ENCODE data around the gene SOSTDC1. TPM values are rescaled to one million over a fixed set of nuclear protein-coding genes. Genes with fewer than 3 reads are reported as not detected.
"Not testable (repeated sequence)": the region's sequence is repeated elsewhere in the genome, so short reads cannot be mapped to it uniquely, and the experiment has no call there.

Gene SOSTDC1
- total RNA-seq (10 to 100 TPM in 2 of 4 donors, 1 to 10 TPM in 2; 4.3 to 17.2 (median 9.3) TPM), polyA plus RNA-seq (9.5 TPM)
- long read RNA-seq, donor 1, transcript SOSTDC1-201 (2 exons, 1,869 nt) = major isoform, 8 of 9 reads
- long read RNA-seq, donor 1, partial matches to known transcripts = 0 of 9 reads
- long read RNA-seq, donor 1, other reads (novel, unspliced or antisense) = 1 of 9 reads
- long read RNA-seq, donor 2, transcript SOSTDC1-201 (2 exons, 1,869 nt) = major isoform, 9 of 9 reads
- long read RNA-seq, donor 2, partial matches to known transcripts = 0 of 9 reads
- long read RNA-seq, donor 2, other reads (novel, unspliced or antisense) = 0 of 9 reads
- long read RNA-seq, donor 3, transcript SOSTDC1-201 (2 exons, 1,869 nt) = major isoform, 12 of 14 reads
- long read RNA-seq, donor 3, partial matches to known transcripts = 0 of 14 reads
- long read RNA-seq, donor 3, other reads (novel, unspliced or antisense) = 2 of 14 reads
- long read RNA-seq, donor 4, partial matches to known transcripts = 0 of 4 reads
- long read RNA-seq, donor 4, other reads (novel, unspliced or antisense) = 1 of 4 reads

DNA sequence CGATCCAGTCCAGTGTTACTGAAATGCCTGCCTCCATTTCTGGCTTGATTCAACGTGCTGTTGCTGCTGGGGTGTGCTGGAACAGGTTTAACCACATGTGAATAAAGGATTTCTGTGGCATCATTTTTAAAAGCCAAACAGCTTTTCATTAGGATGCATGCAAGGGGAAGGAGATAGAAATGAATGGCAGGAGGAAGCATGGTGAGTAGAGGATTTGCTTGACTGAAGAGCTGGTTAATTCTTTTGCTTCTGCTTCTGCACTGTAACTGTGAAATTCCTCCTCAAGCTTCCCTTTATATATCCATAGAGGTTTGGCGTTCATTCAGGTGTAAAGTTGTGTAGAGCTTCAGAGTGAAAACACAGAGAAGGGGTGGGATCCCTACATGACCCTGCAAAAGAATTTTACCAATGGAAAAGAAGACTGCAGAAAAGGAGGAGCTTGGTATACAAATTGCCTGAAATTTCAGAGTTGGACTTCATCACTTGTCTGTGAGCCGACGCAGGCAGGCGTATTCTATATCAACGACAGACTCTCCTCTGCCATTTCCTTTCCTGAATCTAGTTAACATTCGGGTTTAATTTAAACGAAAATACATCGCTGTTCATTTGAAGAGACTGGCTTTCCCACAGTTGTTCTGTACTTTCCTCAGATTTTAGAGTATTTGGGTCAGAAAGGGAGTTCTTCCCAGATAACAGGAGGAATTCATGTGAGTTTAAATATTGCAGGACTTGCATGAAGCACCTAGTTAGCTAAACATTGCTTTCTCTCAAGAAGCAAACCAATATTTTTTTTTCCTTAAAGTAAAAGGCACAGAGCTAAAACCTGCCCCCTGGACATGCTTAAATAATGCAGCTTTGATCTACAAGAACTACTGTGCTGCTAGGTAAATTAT lies at the start of gene SOSTDC1:
TSS of gene SOSTDC1 (minus strand) at position 270 of the 893 bp plus-strand sequence. CDS start at position 200, 70 bp downstream.
- WGBS = 8% methylated on average over 10 of the region's 10 CpGs
- peak; percentile 51 to 79 for ATAC-seq
- intact Hi-C loops (cut with DNase I) = no loop called here
- no peaks in the 10 kb centered on the region for H3K4me1 ChIP-seq (ENCODE audit: control insufficient read depth, insufficient read depth, low read length)
- DNase-seq = no peak
- H3K27me3 ChIP-seq (ENCODE audit: control insufficient read depth, insufficient read depth) = no peaks in the 10 kb centered on the region
- peak within 1 kb of the TSS; percentile 65 for H3K4me3 ChIP-seq (ENCODE audit: low read length)
- H3K9me3 ChIP-seq (ENCODE audit: control insufficient read depth, low read length) = no peaks in the 10 kb centered on the region
- H3K27ac ChIP-seq (ENCODE audit: low read length) = no peak within 1 kb of the TSS

DNA sequence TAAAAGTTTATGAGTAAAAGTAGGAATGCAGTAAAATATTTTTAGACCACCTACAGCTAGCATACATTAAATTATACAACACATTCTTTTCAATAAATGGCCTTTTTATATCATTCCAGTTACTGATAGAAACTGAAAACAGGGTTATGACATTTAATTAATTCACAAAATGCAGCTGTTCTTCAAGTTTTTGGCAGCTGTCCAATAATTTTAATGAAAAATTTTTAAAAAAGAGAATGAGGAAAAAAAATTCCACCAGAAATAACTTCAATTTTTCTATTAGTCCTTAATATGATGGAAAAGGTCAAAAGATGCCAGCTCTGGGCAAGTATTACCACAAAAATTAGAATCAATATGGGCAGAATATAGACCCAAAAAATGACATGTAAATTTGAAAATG lies 49.2 kb upstream of the SOSTDC1 start:
- intact Hi-C loops (cut with DNase I) = no loop called here

GRCh38 chr7:16514271-16514670 lies 48.7 kb upstream of the SOSTDC1 start:
- ATAC-seq (no peak), DNase-seq (no peak)
- Histone ChIP-seq H3K4me3 (ENCODE audit: low read length) (no peak overlapping the region), H3K27ac (ENCODE audit: low read length) (no peak overlapping the region), H3K27me3 (ENCODE audit: control insufficient read depth, insufficient read depth) (no peaks in the 10 kb centered on the region), H3K9me3 (ENCODE audit: control insufficient read depth, low read length) (no peaks in the 10 kb centered on the region), H3K4me1 (ENCODE audit: control insufficient read depth, insufficient read depth, low read length) (no peaks in the 10 kb centered on the region)
- intact Hi-C loops (cut with DNase I) = no loop called here
- 54% methylated on average over 1 of the region's 1 CpG for WGBS

More for the DNA sequence above, 49.2 kb upstream of the SOSTDC1 start:
- DNase-seq (no peak), ATAC-seq (no peak)
- Histone ChIP-seq H3K4me3 (ENCODE audit: low read length) (no peak overlapping the region), H3K9me3 (ENCODE audit: control insufficient read depth, low read length) (no peaks in the 10 kb centered on the region), H3K4me1 (ENCODE audit: control insufficient read depth, insufficient read depth, low read length) (no peaks in the 10 kb centered on the region), H3K27ac (ENCODE audit: low read length) (no peak overlapping the region), H3K27me3 (ENCODE audit: control insufficient read depth, insufficient read depth) (no peaks in the 10 kb centered on the region)

- no peaks in the 10 kb centered on the region for H3K4me1 ChIP-seq (ENCODE audit: control insufficient read depth, insufficient read depth, low read length)
- ATAC-seq (no peak), DNase-seq (no peak)
- no peaks in the 10 kb centered on the region for H3K27me3 ChIP-seq (ENCODE audit: control insufficient read depth, insufficient read depth)
- no peak overlapping the region for H3K4me3 ChIP-seq (ENCODE audit: low read length)
- 88% methylated on average over 7 of the region's 7 CpGs for WGBS
- H3K9me3 ChIP-seq (ENCODE audit: control insufficient read depth, low read length) = no peaks in the 10 kb centered on the region
- intact Hi-C loops (cut with DNase I) = no loop called here
- no peak overlapping the region for H3K27ac ChIP-seq (ENCODE audit: low read length)
Observed at GRCh38 chr7:16512097-16512496, 46.6 kb upstream of the SOSTDC1 start.

- DNase-seq = no peak
- H3K27me3 ChIP-seq (ENCODE audit: control insufficient read depth, insufficient read depth) = no peaks in the 10 kb centered on the region
- no peak overlapping the region for H3K4me3 ChIP-seq (ENCODE audit: low read length)
- 93% methylated on average over 5 of the region's 5 CpGs for WGBS
- no peaks in the 10 kb centered on the region for H3K4me1 ChIP-seq (ENCODE audit: control insufficient read depth, insufficient read depth, low read length)
- H3K27ac ChIP-seq (ENCODE audit: low read length) = no peak overlapping the region
- intact Hi-C loops (cut with DNase I) = no loop called here
- H3K9me3 ChIP-seq (ENCODE audit: control insufficient read depth, low read length) = no peaks in the 10 kb centered on the region
- ATAC-seq = no peak
Observed at GRCh38 chr7:16511314-16511713, 45.8 kb upstream of the SOSTDC1 start.

DNA sequence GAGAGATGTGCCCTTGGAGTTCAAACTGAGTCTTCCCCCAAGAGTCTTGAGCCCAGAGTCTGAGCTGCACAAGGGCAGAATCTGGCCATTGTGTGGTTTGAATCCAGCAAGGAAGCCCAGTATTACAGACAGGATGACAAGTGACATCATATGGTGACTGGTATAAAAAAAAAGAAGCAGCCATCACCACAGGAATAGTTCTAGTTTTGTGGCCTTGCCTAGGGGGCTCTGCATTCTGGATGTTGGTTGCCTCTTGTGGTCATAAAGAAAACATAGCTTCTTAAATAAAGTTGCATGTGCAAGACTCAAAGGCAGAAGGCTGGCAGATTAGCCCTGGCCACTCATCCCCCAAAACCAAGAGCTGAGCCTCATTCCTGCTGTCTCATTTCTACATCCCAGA lies 44.3 kb upstream of the SOSTDC1 start:
- intact Hi-C loops (cut with DNase I) = no loop called here
- ATAC-seq = no peak
- Histone ChIP-seq H3K4me1 (ENCODE audit: control insufficient read depth, insufficient read depth, low read length) (no peaks in the 10 kb centered on the region), H3K27ac (ENCODE audit: low read length) (no peak overlapping the region), H3K27me3 (ENCODE audit: control insufficient read depth, insufficient read depth) (no peaks in the 10 kb centered on the region), H3K4me3 (ENCODE audit: low read length) (no peak overlapping the region), H3K9me3 (ENCODE audit: control insufficient read depth, low read length) (no peaks in the 10 kb centered on the region)
- no peak for DNase-seq

DNA sequence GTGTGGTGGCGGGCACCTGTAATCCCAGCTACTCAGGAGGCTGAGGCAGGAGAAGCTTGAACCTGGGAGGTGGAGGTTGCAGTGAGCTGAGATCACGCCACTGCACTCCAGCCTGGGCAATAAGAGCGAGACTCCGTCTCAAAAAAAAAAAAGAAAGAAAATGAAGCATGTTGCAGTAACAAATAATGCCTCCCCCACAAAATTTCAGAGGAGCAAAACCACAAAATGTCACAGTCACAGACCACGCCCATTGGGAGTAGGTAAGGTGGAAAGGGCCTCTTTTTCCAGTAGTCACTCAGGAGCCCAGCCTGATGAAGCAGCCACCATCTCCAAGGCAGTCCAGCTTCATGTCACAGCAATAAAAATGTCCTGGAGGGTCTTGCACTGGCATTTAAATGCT lies 40.9 kb upstream of the SOSTDC1 start:
- H3K27me3 ChIP-seq (ENCODE audit: control insufficient read depth, insufficient read depth); ATAC-seq; H3K27ac ChIP-seq (ENCODE audit: low read length); H3K4me3 ChIP-seq (ENCODE audit: low read length); H3K9me3 ChIP-seq (ENCODE audit: control insufficient read depth, low read length); intact Hi-C loops (cut with DNase I); DNase-seq; H3K4me1 ChIP-seq (ENCODE audit: control insufficient read depth, insufficient read depth, low read length): not testable (repeated sequence)
- 86% methylated on average over 5 of the region's 5 CpGs for WGBS

- 87% methylated on average over 6 of the region's 6 CpGs for WGBS
- Histone ChIP-seq H3K9me3 (ENCODE audit: control insufficient read depth, low read length) (no peaks in the 10 kb centered on the region), H3K4me3 (ENCODE audit: low read length) (no peak overlapping the region), H3K27me3 (ENCODE audit: control insufficient read depth, insufficient read depth) (no peaks in the 10 kb centered on the region), H3K27ac (ENCODE audit: low read length) (no peak overlapping the region), H3K4me1 (ENCODE audit: control insufficient read depth, insufficient read depth, low read length) (no peaks in the 10 kb centered on the region)
- DNase-seq (no peak), ATAC-seq (no peak)
- intact Hi-C loops (cut with DNase I) = no loop called here
Observed at GRCh38 chr7:16504019-16504418, 38.5 kb upstream of the SOSTDC1 start.

DNA sequence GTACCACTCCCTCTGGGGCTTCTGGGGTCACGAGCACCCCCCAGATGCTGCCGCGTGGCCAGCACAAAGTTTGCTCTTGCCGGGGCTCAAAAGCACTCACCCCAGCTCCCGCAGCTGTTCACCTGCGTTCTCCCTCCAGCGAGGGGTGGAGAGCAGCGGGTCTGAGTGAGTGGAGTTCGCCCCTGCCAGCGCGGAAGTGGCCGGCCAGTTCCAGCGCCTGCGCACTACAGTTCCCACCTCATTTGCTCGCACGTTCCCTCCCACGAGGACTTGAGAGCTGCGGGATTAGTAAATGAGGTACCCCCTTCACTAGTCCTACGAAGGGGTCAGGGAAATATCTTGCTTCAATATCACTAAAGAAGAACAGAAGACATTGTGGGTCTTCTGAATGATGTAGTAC lies 36.8 kb upstream of the SOSTDC1 start:
- intact Hi-C loops (cut with DNase I) = no loop called here
- Histone ChIP-seq H3K9me3 (ENCODE audit: control insufficient read depth, low read length) (no peaks in the 10 kb centered on the region), H3K4me3 (ENCODE audit: low read length) (no peak overlapping the region), H3K4me1 (ENCODE audit: control insufficient read depth, insufficient read depth, low read length) (no peaks in the 10 kb centered on the region), H3K27me3 (ENCODE audit: control insufficient read depth, insufficient read depth) (no peaks in the 10 kb centered on the region), H3K27ac (ENCODE audit: low read length) (no peak overlapping the region)
- ATAC-seq (no peak), DNase-seq (no peak)
- 96% methylated on average over 19 of the region's 19 CpGs for WGBS

DNA sequence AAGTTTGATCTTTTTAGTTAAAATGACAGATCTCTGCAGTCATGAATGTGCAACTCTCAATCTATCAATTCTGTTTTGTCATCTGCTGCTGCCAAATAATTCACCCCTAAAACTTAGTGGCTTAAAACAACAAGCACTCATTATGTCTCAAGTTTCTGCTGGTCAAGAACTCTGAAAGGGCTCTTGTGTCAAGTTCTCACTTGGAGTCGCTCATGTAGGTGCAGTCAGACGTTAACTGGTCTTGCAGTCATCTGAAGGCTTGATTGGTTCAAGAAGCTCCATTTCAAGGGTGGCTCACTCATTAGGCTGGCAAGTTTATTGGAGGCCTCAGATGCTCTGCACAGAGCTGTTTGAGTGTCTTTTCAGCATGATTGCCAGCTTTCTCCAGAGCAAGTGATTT lies 32.6 kb upstream of the SOSTDC1 start:
- WGBS = 96% methylated on average over 2 of the region's 2 CpGs
- Histone ChIP-seq H3K4me3 (ENCODE audit: low read length) (no peak overlapping the region), H3K27me3 (ENCODE audit: control insufficient read depth, insufficient read depth) (no peaks in the 10 kb centered on the region), H3K4me1 (ENCODE audit: control insufficient read depth, insufficient read depth, low read length) (no peaks in the 10 kb centered on the region), H3K9me3 (ENCODE audit: control insufficient read depth, low read length) (no peaks in the 10 kb centered on the region), H3K27ac (ENCODE audit: low read length) (no peak overlapping the region)
- ATAC-seq = no peak
- DNase-seq = no peak
- intact Hi-C loops (cut with DNase I) = no loop called here
